NT2/D1 (cell line): ENCODE results near the gene PTPRK.
"Not testable (repeated sequence)": the region's sequence is repeated elsewhere in the genome, so short reads cannot be mapped to it uniquely, and the experiment has no call there.

Source experiments
- DNase-seq: peaks from one replicate; pipeline ENCODE4 v3.0.0-alpha.2; 2011; ENCODE audit warnings: low read depth, low spot score
- H3K27me3 ChIP-seq: 2 replicates; pipeline ENCODE4 v1.6.0; 2011; ENCODE audit warnings: mild to moderate bottlenecking; ENCODE audit not compliant: insufficient read length, insufficient read depth
- H3K36me3 ChIP-seq: 2 replicates; pipeline ENCODE4 v1.6.1; 2011; ENCODE audit warnings: mild to moderate bottlenecking, low read length, mixed read lengths; ENCODE audit not compliant: insufficient read depth, insufficient read length
- H3K4me1 ChIP-seq: 2 replicates; pipeline ENCODE4 v1.5.1; 2011; ENCODE audit not compliant: insufficient read depth, insufficient read length
- H3K4me3 ChIP-seq: 2 replicates; pipeline ENCODE4 v1.5.1; 2011; ENCODE audit warnings: low read depth; ENCODE audit not compliant: insufficient read length
- H3K9ac ChIP-seq: 2 replicates; pipeline ENCODE4 v1.6.0; 2011; ENCODE audit warnings: low read depth; ENCODE audit not compliant: insufficient read length
- H3K9me3 ChIP-seq: 2 replicates; pipeline ENCODE4 v1.5.1; 2011; ENCODE audit warnings: mild to moderate bottlenecking, low read length; ENCODE audit not compliant: insufficient read depth
- SUZ12 ChIP-seq: IDR thresholded peaks from 2 replicates; pipeline ENCODE4 v1.6.1; 2011; ENCODE audit not compliant: insufficient read length, insufficient read depth; ENCODE audit errors: extremely low read depth
- YY1 ChIP-seq: IDR thresholded peaks from 2 replicates; pipeline ENCODE4 v1.6.1; 2011; ENCODE audit not compliant: insufficient read length, insufficient read depth
- ZNF274 ChIP-seq: IDR thresholded peaks from 2 replicates; pipeline ENCODE4 v1.6.1; 2011; ENCODE audit warnings: mild to moderate bottlenecking, low read depth, low read length

The PTPRK gene

DNA sequence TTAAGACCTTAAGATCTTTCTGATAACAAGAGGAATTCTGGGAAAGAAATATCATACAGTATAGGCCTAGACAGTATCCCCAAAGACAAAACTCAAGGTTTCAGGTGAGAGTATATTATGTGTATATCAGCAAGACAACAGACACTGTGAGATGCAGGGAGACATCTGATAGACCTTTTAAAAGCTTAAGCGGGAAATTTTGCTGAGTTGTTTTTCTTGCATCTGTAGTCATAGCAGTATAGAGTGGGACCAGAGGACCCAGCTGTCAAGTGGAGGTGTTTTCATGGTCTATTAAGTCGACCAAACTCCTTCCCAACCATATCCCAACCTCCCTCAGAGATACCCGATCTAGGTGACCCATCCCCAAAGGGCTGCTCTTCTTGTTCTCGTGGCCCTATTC, 521.4 kb downstream of the PTPRK start:
- Histone ChIP-seq H3K4me3 (no peak overlapping the region), H3K36me3 (no peaks in the 10 kb centered on the region), H3K4me1 (no peaks in the 10 kb centered on the region), H3K9ac (no peak overlapping the region), H3K27me3 (no peaks in the 10 kb centered on the region), H3K9me3 (no peaks in the 10 kb centered on the region)
- no peak for TF ChIP-seq YY1
- no peak for TF ChIP-seq SUZ12
- no peak for TF ChIP-seq ZNF274
- DNase-seq, result no peak

GRCh38 chr6:127997496-127998164, 522.8 kb downstream of the PTPRK start:
- no peaks in the 10 kb centered on the region for H3K36me3 ChIP-seq

GRCh38 chr6:127996925-127997324, 523.5 kb downstream of the PTPRK start:
- Histone ChIP-seq H3K36me3 (no peaks in the 10 kb centered on the region), H3K9ac (no peak overlapping the region), H3K4me3 (no peak overlapping the region), H3K27me3 (no peaks in the 10 kb centered on the region), H3K4me1 (no peaks in the 10 kb centered on the region), H3K9me3 (no peaks in the 10 kb centered on the region)
- no peak for DNase-seq
- no peak for TF ChIP-seq ZNF274
- TF ChIP-seq YY1, result no peak
- no peak for TF ChIP-seq SUZ12

More at GRCh38 chr6:127997496-127998164, 522.8 kb downstream of the PTPRK start:
- no peaks in the 10 kb centered on the region for H3K4me1 ChIP-seq
- no peaks in the 10 kb centered on the region for H3K27me3 ChIP-seq
- H3K9ac ChIP-seq, result no peak overlapping the region
- no peak for DNase-seq
- TF ChIP-seq YY1 (no peak), ZNF274 (no peak), SUZ12 (no peak)
- H3K4me3 ChIP-seq, result no peak overlapping the region
- H3K9me3 ChIP-seq, result no peaks in the 10 kb centered on the region

GRCh38 chr6:127992144-127992543, 528.3 kb downstream of the PTPRK start:
- Histone ChIP-seq H3K9ac (no peak overlapping the region), H3K36me3 (no peaks in the 10 kb centered on the region), H3K27me3 (no peaks in the 10 kb centered on the region), H3K4me3 (no peak overlapping the region), H3K4me1 (no peaks in the 10 kb centered on the region), H3K9me3 (no peaks in the 10 kb centered on the region)
- no peak for DNase-seq
- no peak for TF ChIP-seq YY1

DNA sequence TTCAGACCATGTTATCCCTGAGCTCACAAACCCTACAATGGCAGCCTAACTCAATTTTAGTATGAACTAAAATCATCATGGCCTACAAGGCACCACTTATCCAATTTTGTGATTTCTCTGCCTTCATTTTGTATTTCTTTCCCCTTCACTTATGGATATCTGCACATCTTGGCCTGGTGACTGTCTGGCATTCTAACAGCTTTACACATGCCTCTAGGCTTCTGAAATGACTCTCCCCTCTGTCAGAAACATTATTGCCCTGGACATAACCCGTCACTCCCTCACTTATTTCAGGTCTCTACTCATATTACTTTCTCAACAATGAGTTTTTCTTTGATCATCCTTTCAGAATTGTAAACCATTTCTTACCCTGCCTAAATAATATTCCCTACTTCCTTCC, 530.3 kb downstream of the PTPRK start:
- Histone ChIP-seq H3K27me3 (no peaks in the 10 kb centered on the region), H3K9ac (no peak overlapping the region), H3K4me1 (no peaks in the 10 kb centered on the region), H3K9me3 (no peaks in the 10 kb centered on the region), H3K4me3 (no peak overlapping the region), H3K36me3 (no peaks in the 10 kb centered on the region)
- TF ChIP-seq ZNF274 (no peak), SUZ12 (no peak), YY1 (no peak)
- no peak for DNase-seq

- no peaks in the 10 kb centered on the region for H3K9me3 ChIP-seq
- H3K9ac ChIP-seq, result no peak overlapping the region
- no peak for TF ChIP-seq YY1
- no peak for TF ChIP-seq ZNF274
- TF ChIP-seq SUZ12, result no peak
- no peaks in the 10 kb centered on the region for H3K27me3 ChIP-seq
- H3K4me1 ChIP-seq, result no peaks in the 10 kb centered on the region
- no peaks in the 10 kb centered on the region for H3K36me3 ChIP-seq
- H3K4me3 ChIP-seq, result no peak overlapping the region
- DNase-seq, result no peak
Observed at GRCh38 chr6:127980996-127981395, 539.4 kb downstream of the PTPRK start.

DNA sequence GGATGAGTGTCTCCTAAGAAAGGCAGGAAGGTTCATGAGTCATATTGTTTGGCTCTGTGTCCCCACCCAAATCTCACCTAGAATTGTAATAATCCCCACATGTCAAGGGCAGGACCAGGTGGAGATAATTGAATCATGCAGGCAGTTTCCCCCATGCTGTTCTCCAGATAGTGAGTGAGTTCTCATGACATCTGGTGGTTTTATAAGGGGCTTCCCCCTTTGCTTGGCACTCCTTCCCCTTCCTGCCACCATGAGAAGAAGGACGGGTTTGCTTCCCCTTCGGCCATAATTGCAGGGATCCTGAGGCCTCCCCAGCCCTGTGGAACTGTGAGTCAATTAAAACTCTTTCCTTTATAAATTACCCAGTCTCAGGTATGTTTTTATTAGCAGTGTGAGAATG, 542.2 kb downstream of the PTPRK start:
- H3K4me1 ChIP-seq, H3K9ac ChIP-seq, H3K4me3 ChIP-seq, H3K9me3 ChIP-seq, DNase-seq, H3K27me3 ChIP-seq, H3K36me3 ChIP-seq: not testable (repeated sequence)

DNA sequence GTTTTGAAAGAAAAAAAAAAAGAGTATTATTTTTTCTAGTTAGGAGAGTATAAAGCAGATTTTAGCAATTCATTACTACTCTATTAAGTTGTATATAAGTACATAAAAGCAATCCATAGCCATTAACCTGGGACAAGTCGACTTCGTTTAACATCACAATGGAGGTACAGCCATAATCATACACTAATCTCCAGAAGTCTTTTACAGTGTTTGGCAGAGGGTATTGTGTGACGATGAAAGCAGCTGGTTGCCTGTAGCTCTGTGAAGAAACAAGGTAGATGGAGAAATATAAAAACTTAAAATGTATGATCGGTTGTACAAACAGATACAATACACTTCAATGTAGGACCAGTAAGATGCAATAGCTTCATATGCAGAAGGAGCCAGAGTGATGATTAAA, 543.6 kb downstream of the PTPRK start:
- H3K27me3 ChIP-seq, result no peaks in the 10 kb centered on the region
- no peak for DNase-seq
- H3K9me3 ChIP-seq, result no peaks in the 10 kb centered on the region
- no peak overlapping the region for H3K9ac ChIP-seq
- no peak for TF ChIP-seq ZNF274
- no peak for TF ChIP-seq YY1
- TF ChIP-seq SUZ12, result no peak
- peaks cover 4% of the 10 kb centered on the region for H3K36me3 ChIP-seq
- H3K4me3 ChIP-seq, result no peak overlapping the region
- no peaks in the 10 kb centered on the region for H3K4me1 ChIP-seq
